ENCODE measurements around the gene FN3KRP. TPM values are rescaled to one million over a fixed set of nuclear protein-coding genes. Genes with fewer than 3 reads are reported as not detected.

The FN3KRP gene
- total and polyA plus RNA-seq, 2 donors (not counting 1 experiment from before 2014, with no cell fraction given), result 16.8 to 44.2 TPM

DNA sequence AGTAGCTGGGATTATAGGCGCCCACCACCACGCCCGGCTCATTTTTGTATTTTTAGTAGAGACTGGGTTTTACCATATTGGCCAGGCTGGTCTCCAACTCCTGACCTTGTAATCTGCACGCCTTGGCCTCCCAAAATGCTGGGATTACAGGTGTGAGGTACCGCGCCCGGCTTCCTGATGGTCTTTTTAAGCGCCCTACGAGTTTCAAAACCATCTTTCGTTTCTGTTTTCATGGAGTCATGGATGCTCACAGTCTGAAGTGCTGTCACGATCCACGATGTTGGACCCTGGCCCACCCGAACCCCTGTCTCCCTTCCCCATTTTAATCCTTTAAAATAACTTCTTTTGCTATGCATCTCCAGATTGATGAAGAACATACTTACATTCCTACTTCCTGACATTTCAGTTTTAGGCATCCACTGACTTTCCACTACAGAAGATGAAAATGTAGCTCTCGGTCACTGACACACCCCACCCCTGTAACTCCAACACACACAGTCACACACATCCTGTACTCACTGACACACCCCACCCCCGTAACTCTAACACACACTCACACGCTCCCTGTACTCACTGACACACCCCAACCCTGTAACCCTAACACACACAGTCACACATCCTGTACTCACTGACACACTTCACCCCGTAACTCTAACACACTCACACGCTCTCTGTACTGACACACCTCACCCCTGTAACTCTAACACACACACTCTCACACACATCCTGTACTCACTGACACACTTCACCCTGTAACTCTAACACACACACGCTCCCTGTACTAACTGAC, 45.6 kb upstream of the FN3KRP start:
- intact Hi-C loops (cut with micrococcal nuclease), result no loop called here
- Histone ChIP-seq H3K27ac (ENCODE audit: low read length in 2 of 2) (no peak overlapping the region), H3K36me3 (replicated peaks in 1 of 2; ENCODE audit: control extremely low read depth in 1 of 2, control insufficient read depth in 1 of 2, extremely low read depth in 1 of 2, insufficient read depth in 2 of 2, low read length in 1 of 2) (no peaks in the 10 kb centered on the region), H3K9me3 (ENCODE audit: control extremely low read depth in 1 of 3, control insufficient read depth in 2 of 3, insufficient read depth in 1 of 3, low read length in 2 of 3) (no peaks in the 10 kb centered on the region), H3K9ac (ENCODE audit: low read length) (no peak overlapping the region), H3K27me3 (replicated peaks in 1 of 4; ENCODE audit: control extremely low read depth in 1 of 4, control insufficient read depth in 3 of 4, insufficient read depth in 4 of 4, low read length in 3 of 4) (no peaks in the 10 kb centered on the region), H3K4me1 (ENCODE audit: control insufficient read depth in 2 of 2, insufficient read depth in 2 of 2, low read length in 2 of 2) (peaks cover 0 to 6% of the 10 kb centered on the region in 2 donors), H3K79me2 (ENCODE audit: control insufficient read depth, insufficient read depth, low read length) (no peaks in the 10 kb centered on the region), H4K20me1 (ENCODE audit: control insufficient read depth, insufficient read depth, low read length, poor library complexity, severe bottlenecking) (no peaks in the 10 kb centered on the region), H3K4me3 (ENCODE audit: control extremely low read depth in 1 of 5, extremely low read depth in 1 of 5, insufficient read depth in 1 of 5, low read depth in 2 of 5, low read length in 4 of 5) (no peak overlapping the region), H3K4me2 (replicated peaks; ENCODE audit: low read depth, low read length, poor library complexity, severe bottlenecking) (no peak overlapping the region), H2AFZ (ENCODE audit: insufficient read depth, low read depth, low read length, poor library complexity, severe bottlenecking) (no peak overlapping the region)
- 96% methylated on average over 18 of the region's 19 CpGs for WGBS (ENCODE audit: insufficient coverage)
- no peak overlapping the region for H3K27ac Mint-ChIP-seq
- no peak for DNase-seq
- H3K4me3 Mint-ChIP-seq, result no peak overlapping the region
- H3K9me3 Mint-ChIP-seq (ENCODE audit: insufficient read depth), result no peaks in the 10 kb centered on the region
- H3K4me1 Mint-ChIP-seq, result peaks cover 6% of the 10 kb centered on the region
- POLR2A ChIA-PET, result no interaction called here
- H3K27me3 Mint-ChIP-seq, result no peaks in the 10 kb centered on the region
- TF ChIP-seq, protein P1, sequence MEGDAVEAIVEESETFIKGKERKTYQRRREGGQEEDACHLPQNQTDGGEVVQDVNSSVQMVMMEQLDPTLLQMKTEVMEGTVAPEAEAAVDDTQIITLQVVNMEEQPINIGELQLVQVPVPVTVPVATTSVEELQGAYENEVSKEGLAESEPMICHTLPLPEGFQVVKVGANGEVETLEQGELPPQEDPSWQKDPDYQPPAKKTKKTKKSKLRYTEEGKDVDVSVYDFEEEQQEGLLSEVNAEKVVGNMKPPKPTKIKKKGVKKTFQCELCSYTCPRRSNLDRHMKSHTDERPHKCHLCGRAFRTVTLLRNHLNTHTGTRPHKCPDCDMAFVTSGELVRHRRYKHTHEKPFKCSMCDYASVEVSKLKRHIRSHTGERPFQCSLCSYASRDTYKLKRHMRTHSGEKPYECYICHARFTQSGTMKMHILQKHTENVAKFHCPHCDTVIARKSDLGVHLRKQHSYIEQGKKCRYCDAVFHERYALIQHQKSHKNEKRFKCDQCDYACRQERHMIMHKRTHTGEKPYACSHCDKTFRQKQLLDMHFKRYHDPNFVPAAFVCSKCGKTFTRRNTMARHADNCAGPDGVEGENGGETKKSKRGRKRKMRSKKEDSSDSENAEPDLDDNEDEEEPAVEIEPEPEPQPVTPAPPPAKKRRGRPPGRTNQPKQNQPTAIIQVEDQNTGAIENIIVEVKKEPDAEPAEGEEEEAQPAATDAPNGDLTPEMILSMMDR (IDR thresholded peaks at IDR 0.05), result no peak
- TF ChIP-seq EZH2 (IDR thresholded peaks at IDR 0.05; ENCODE audit: borderline replicate concordance, insufficient read depth, low read depth, low read length, poor library complexity, severe bottlenecking), result no peak
- CTCF ChIA-PET, result interaction anchor here (0.7 to 1.3 kb wide), 2 partner anchors 147 to 260 kb away, joined by 3 to 4 read pairs; no protein-coding TSS in a partner anchor
- ATAC-seq (ENCODE audit: low read depth), result no peak
